HUDEP-2 (cell line): ENCODE measurements around the gene SAP30L.

Experiments used
- DNase-seq, 76 experiments: peaks; one replicate each; lab custom pipeline; 2025; ENCODE audit not compliant: unreplicated experiment in 76 of 76; lab: John Stamatoyannopoulos, UW

Gene SAP30L, protein sequence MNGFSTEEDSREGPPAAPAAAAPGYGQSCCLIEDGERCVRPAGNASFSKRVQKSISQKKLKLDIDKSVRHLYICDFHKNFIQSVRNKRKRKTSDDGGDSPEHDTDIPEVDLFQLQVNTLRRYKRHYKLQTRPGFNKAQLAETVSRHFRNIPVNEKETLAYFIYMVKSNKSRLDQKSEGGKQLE

DNA sequence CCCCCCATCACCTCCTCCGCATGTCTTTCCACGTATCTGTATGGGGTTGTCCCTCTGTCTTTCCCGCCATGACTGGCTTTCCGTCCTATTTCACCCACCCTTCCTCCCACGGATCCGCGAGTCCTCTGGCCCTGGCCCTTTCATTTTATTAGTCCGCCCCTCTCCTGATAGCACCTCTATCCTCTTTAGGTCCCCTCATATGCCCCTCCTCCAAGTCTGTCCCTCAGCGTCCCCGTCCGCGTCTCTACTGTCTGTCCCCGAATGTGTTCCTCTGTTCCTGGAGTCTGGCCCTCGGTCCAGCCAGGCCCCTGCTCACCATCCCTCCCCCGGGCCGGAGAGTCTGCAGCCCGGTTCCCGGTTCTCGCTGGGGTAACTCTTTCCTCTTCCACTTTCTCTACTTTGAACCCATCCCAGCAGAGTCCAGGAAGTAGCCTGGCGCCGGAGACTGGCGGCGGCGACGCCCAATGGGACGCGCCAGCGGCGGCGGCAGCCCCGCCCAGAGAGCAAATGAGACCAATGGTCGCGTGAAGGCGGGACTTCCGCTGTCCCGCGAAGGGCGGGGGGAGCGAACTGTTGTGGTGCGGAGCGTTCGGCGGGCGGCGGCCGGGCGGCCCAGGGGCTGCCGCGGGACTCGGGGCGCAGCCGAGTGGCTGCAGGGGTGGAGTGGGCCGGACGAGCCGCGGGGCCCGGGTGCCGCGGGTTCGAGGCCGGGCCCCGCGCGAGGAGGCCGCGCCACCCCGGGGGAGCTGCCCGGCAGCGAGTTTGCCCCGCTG lies at the start of gene SAP30L:
Gene SAP30L, plus strand, starts transcription at position 576 of the 773 bp plus-strand sequence. CDS start 608 bp downstream, outside the sequence.
- peak in 74 of 76 experiments; percentile 30 to 97 (median 90) for DNase-seq

DNA sequence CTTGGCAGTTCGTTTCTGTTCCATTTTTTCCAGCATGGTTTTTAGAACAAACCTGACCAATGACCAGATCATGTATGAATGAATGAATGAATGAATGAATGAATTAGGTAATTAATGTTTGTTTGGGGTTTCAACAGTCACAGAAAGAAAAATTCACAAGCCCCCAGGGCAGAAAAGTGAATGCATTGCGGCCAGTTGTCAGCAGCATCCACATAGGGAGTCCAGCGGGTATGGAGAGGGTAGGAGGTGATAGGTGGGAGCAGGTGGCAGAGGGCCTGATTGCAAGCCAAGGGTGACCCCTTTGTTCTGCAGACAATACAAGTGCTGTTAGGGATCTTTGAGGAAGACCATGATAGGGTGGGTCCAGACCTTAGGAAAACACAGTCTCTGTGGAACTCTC lies 49.7 kb upstream of the SAP30L start:
- no peak for DNase-seq

DNA sequence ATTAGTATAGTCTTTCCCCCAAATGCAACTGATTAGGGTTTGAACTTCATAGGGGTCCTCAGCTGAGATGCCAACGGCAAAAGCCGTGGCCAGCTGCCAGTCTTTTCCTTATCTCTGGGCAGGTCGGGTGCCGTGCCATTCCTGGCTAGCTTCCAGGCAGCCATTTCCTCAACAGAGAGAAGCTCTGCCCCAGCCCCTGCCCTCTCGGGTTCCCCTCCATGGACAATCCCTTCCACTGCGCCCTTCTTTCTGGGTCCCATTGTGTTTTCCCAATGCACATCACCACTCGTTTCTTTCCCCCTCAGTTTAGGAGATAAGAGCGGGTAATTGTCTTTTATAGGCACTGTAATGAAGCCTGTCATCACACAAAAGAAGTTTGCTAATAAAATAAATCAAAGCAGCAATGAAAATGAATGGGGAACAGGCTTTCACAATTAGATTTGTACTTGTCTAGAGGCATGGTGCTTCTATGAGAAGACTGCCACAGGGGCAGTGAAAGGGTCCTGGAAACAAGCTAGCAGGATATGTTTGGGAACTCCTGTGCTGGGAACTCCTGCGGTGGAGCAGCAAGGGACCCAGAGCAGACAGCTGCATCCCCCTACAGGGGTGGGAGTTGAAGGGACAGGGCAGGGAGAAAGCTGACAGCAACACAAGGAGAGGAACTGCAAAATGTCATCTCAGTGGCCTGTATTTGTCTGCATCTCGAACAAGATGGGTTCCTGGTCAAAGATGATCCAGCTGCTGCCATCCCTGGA lies 48.0 kb upstream of the SAP30L start:
- DNase-seq = peak in 75 of 76 experiments; percentile 20 to 89 (median 75)

DNA sequence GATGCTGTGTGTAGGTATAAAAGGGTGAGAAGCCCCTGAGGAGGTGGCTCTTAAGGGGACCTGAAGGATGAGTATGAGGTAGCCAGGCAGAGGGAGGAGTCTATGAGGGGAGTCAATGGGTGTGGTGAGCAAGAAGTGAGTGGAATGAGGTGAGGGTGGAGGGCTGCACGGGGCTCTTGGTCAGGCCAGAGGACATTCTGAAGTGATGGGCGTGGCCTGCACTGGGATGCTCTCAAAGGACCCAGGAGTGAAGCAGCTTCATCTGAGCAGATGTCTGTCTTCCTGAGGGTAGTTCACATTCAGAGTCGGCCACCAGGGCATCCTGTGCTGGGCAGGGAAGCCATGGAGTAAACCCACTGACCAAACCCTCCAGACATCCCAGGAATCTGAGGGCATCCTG lies 45.1 kb upstream of the SAP30L start:
- no peak for DNase-seq

DNA sequence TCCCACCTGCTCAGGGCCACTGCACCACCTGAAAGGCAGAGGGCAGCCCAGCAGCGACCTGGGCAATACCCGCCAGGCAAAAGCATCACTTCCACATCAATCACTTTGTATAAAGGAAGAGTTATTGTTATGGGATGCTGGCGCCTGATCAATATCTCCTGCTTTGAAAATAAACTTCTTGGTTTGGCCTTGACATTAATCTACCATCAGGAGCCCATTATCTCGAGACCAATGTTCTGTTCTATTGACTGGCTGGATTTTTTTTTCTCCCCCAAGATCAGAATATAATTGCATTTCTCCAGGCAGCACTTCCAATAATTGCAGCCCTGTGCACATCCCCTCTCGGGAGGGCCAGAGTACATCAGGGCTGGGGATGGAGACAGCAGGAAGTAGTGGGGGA lies 44.4 kb upstream of the SAP30L start:
- no peak for DNase-seq

DNA sequence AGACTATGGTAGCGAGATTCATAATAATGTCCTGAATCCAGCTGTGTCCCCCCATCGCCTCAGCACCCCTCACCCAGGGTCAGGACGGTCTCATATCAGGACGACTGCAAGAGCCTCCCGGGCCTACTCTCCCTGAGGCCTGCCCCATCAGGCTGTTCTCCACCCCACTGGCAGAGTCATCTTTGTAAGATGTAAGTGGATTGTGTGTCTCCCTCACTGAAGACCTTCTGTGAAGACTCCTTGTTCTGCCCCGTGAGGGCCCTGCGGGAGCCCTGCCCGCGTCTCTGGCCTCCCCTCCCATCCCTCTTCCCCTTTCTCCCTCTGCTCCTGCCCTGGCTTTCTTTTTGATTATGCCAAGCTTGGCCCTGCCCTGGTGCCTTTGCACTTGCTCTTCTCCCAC lies 43.9 kb upstream of the SAP30L start:
- DNase-seq = no peak

DNA sequence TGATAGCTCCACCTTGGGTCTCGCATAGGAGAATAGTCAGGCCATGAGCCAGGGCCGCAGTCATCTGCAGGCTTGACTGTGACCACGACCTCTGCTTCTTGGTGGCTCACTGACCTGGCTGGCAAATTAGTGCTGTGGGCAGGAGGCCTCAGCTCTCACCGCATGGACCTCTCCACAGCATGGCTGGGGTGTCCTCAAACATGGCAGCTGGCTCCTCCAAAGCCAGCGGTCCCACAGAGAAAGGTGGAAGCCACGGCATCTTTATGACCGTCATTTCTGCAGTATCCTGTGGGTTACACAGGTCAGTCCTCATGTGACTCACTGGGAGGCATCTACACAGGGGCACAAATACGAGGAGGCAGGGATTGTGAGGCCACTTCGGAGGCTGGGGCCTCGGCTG lies 43.2 kb upstream of the SAP30L start:
- no peak for DNase-seq

DNA sequence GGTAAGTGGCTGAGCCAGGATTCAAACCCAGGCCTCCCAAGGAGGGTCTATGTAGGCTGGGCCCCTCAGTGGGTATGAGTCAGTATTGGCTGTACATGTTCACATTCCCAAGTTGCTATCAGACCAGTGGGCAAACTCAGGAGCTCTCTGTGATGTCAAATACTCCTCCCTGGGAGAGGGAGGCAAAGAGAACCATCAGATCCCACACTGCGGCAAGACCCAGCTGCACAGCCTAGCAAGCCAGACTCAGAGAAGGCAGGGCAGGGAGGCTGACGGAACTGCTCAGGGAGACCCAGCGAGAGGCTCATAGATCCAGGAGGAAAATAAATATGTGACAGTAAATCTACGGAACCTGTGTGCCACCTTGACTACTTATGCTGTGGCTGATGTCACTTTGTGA lies 42.6 kb upstream of the SAP30L start:
- DNase-seq = no peak

DNA sequence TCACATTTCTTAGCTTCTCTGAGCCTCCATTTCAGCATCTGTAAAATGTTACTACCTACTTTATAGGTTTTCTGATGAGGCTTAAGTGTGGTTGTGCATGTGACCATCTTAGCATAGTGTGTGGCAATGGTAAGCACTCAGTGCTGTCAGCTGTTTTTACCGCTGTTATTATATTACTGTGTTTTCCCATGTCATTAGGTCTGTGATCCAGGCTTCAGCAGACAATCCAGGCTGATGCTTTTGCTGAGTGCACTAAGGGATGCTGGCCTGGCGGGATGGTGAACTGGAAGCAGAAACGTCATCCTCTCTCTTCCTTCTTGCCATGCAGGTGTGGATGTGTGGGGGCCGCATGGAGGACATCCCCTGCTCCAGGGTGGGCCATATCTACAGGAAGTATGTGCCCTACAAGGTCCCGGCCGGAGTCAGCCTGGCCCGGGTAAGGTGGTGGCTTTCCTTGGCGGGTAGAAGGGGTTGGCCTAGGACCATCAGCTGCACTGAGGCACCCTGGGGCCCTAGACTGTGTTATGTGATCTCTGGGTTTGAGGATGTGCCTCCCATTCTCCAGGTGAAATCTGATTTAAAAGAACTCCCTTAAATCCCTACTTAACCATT lies 41.9 kb upstream of the SAP30L start:
- DNase-seq = no peak

DNA sequence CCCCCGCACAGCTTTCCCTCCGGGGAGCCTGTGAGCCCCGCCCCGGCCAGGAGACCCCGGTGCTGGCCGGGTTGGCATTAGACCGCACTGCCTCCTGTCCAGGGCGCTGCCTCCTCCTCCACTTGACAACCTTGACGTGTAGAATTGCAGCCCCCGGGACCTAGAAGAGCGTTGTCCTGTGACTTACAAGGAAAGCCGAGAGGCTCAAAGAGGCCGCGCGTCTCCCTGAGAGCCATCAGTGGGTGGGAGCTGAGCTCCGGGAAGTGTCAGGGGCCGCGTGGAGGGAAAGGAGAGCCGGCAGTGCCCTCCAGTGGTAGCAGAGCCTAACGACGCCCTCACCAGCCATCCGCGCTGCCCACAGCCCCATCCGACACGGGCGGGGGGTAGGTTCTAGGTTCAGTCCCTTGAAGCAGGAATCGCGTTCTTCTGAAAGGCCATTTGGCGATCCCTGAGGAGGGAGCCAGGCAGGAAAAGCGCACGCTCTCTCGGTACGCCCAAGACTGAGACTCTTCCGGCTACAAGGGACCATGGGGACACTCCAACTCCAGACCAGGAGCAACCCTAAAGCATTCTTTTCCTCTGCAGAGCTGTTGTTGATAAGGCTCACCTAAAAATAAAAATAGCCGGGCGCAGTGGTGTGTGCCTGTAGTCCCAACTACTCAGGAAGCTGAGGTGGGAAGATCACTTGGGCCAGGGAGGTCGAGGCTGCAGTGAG lies 40.6 kb upstream of the SAP30L start:
- peak in 70 of 76 experiments; percentile 10 to 82 (median 62) for DNase-seq

DNA sequence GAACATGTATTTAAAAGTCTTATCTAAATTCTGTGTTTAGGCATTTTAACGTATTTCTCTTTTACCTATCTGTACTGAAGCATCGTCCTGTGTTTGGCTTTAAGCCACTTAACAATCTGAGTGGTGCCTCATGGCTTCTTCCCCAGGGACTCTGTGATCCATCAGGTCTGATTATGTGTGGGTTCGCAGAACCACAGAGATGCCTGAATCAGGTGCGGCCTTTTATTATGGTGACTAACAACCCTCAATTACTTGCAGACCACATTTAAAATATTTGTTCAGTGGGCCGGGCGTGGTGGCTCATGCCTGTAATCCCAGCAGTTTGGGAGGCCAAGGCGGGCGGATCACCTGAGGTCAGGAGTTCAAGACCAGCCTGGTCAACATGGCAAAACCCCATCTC lies 39.6 kb upstream of the SAP30L start:
- DNase-seq = no peak

DNA sequence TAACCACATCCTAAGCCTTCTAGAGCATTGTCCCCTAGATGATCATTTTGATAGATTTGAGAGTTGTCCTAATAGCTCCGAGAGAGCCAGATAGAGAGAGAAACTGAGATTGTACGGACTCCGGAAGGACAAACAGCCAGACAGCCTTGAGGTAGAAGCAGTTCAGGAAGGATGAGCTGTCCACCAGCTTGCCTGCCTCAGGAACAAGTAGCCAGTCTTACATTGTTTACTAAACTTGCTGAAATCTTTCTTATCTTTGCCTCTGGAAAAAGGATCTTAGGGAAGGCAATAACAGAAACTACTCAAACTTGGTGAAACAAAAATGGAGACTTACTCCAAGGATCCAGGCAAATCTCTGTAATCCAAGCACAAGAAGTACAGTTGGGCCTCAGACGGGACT lies 39.0 kb upstream of the SAP30L start:
- DNase-seq = no peak

DNA sequence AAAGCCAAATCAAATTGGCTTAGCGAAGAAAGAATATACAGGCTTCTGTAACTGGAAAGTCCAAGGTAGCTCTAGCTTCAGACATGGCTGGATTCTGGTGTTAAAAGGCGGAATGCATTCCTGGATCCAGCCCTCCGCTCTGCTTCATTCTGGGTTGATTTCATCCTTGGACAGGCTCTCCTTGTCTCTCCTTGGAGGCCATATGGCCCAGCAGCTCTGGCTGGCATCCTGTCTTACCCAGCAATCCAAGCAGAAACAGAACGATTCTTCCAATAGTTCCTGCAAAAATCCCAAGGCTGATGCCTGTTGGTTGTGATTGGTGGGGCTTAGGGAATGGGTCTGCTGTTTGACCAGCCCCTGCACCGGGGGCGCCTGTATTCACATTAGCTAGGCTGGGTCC lies 37.0 kb upstream of the SAP30L start:
- DNase-seq = no peak

DNA sequence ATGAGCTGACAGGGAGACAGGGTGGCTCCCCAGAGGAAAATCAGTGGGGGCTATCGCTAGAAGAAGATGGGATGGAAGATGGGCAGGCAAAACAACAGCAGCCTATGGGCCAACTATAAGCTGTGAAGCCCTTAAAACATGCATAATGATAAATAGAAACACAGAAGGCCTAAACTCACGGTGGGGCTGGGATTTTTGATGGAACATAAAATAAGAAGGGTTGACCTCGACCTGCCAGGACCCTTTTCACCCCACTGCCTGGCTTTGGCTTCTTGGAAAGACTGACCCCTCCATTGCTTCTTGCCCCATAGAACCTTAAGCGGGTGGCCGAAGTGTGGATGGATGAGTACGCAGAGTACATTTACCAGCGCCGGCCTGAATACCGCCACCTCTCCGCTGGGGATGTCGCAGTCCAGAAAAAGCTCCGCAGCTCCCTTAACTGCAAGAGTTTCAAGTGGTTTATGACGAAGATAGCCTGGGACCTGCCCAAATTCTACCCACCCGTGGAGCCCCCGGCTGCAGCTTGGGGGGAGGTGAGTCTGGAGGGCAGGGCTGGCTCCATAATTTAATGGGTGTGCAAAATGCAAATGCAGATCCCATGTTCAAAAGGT lies 36.5 kb upstream of the SAP30L start:
- no peak for DNase-seq

DNA sequence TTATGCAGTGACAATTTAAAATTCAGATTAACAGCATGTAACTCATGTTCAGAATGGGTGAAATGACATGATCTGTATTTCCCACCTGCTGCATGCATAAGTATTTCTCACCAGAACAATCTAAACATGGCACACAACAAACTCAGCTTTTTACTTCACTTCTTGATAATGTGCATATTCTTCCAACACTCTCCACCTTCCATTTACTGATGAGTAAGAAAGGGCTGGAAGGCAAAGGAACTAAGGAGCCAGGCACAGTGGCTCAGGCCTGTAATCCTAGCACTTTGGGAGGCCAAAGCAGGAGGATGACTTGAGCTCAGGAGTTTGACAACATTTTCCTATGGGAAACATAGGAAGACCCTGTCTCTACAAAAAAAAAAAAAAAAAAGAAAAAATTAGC lies 35.8 kb upstream of the SAP30L start:
- no peak for DNase-seq

DNA sequence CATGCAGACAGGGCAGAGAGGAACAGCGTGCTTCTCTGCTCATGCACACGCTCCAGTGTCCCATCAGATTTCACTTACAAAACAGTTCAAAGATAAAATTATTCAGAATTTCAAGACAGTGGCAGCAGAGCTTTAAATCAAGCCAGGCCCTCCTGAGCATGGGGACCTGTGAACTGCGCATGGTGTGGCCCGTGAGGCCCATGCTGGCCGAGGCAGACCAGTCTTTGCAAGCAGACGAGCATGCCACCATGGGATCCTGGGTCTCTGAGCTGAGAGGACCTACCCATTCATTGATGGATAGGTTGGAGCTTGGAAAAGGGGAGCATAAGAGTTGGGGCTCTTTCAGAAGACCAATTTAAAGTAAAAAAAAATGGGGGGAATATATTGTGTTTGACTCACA lies 35.0 kb upstream of the SAP30L start:
- DNase-seq = no peak

DNA sequence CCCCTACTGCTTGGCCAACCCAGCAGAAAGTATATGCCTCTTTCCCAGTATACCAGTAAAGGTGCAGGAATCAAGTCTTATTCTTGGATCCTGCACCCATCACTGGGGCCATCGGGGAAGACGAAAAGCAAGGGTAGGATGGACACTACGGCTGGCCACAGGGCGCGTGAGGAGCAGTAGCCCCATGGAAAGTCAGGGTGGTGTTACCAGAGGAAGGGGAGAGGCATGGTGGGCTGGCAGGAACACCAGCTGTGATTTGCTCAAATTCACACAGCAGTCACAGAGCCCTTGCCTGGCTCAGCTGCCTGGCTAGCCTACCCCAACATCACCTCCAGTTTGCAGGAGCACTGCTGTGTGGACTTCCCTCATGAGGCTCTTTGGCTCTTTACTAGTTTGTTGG lies 34.5 kb upstream of the SAP30L start:
- no peak for DNase-seq

DNA sequence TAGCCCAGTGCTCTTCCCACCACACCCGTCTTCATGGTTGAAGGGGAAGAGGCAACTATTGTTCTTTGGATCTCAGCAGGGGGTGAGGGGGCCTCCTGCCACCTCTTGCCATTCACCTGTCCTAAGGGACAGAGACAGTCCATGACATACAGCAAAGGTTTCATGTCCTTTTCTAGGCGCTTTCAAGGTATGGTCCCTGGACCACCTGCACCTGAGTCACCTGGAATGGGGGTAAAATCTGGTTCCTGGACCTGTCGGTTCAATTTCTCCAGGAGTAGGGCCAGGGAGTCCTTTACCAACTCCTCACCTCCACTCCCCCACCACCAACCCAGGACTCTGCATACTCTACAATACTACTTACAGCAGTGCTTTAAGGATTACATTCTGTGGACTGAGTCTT lies 33.5 kb upstream of the SAP30L start:
- DNase-seq = no peak

DNA sequence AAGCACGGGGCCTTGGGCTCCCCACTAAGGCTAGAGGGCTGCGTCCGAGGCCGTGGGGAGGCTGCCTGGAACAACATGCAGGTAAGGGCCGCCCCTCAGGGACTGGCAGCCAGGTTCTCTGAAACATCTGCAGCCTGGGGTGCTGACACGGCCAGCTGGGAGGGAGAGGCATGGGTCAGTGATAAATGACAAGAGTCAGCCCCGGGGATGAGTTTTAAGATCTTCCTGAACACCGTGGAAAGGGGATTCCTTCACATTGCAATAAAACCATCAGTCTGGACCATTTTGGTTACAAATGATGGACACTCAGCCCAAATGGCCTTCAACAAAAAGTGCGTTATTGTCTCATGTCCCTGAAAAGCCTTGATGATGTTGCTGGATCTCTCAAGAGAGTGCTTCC lies 32.9 kb upstream of the SAP30L start:
- no peak for DNase-seq

DNA sequence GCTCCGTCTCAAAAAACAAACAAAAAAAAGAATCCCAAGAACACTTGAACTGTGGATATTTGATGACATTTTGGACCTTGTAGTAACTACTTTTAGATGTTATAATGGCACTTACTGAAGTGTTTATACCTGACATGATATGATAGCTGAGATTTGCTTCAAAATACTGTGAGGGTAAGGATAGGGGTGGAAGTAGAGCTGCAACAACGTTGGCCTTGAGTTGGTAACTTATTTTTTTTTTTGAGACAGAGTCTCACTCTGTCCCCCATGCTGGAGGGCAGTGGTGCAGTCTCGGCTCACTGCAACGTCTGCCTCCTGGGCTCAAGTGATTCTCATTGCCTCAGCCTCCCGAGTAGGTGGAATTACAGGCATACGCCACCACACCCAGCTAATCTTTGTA lies 30.7 kb upstream of the SAP30L start:
- no peak for DNase-seq
